DND-41 (cell line): ENCODE measurements around the gene RAB18.

ENCODE experiments used
- CTCF ChIP-seq: IDR thresholded peaks from 2 replicates; pipeline ENCODE4 v1.5.1; 2012; ENCODE audit warnings: borderline replicate concordance, low read length, moderate library complexity, mild to moderate bottlenecking; ENCODE audit not compliant: poor library complexity, severe bottlenecking; ENCODE audit errors: extremely low read depth
- EZH2 ChIP-seq: IDR thresholded peaks from 3 replicates; pipeline ENCODE4 v1.6.1; 2012; ENCODE audit warnings: borderline replicate concordance, low read depth, mild to moderate bottlenecking, moderate library complexity, low read length, inconsistent platforms; ENCODE audit not compliant: severe bottlenecking

- TF ChIP-seq CTCF = no peak
- TF ChIP-seq EZH2 = no peak
Measured at GRCh38 chr10:27530477-27530876, 26.4 kb downstream of the RAB18 start.
